ENCODE measurements around the gene HGFAC.

The HGFAC gene

GRCh38 chr4:3481113-3481531 lies 39.4 kb downstream of the HGFAC start:
- no peak overlapping the region for H3K4me3 ChIP-seq (ENCODE audit: low read depth, low read length)
- no peak for TF ChIP-seq CTCF (IDR thresholded peaks at IDR 0.05; ENCODE audit: control insufficient read depth, extremely low read depth, insufficient read depth)
- no peak for DNase-seq (ENCODE audit: low read depth)

- DNase-seq (ENCODE audit: low read depth): no peak
- no peak for TF ChIP-seq CTCF (IDR thresholded peaks at IDR 0.05; ENCODE audit: control insufficient read depth, extremely low read depth, insufficient read depth)
- no peak overlapping the region for H3K4me3 ChIP-seq (ENCODE audit: low read depth, low read length)
Observed at GRCh38 chr4:3481783-3482393, 40.1 kb downstream of the HGFAC start.

GRCh38 chr4:3482707-3483106 lies 40.9 kb downstream of the HGFAC start:
- TF ChIP-seq CTCF (IDR thresholded peaks at IDR 0.05; ENCODE audit: control insufficient read depth, extremely low read depth, insufficient read depth): no peak
- no peak for DNase-seq (ENCODE audit: low read depth)
- H3K4me3 ChIP-seq (ENCODE audit: low read depth, low read length): no peak overlapping the region

- TF ChIP-seq CTCF (IDR thresholded peaks at IDR 0.05; ENCODE audit: control insufficient read depth, extremely low read depth, insufficient read depth): no peak
- no peak for DNase-seq (ENCODE audit: low read depth)
- no peak overlapping the region for H3K4me3 ChIP-seq (ENCODE audit: low read depth, low read length)
Observed at GRCh38 chr4:3483471-3483921, 41.7 kb downstream of the HGFAC start.

- no peak for DNase-seq (ENCODE audit: low read depth)
- H3K4me3 ChIP-seq (ENCODE audit: low read depth, low read length): no peak overlapping the region
- TF ChIP-seq CTCF (IDR thresholded peaks at IDR 0.05; ENCODE audit: control insufficient read depth, extremely low read depth, insufficient read depth): no peak
Observed at GRCh38 chr4:3484057-3484973, 42.5 kb downstream of the HGFAC start.

- H3K4me3 ChIP-seq (ENCODE audit: low read depth, low read length): no peak overlapping the region
- DNase-seq (ENCODE audit: low read depth): no peak
- no peak for TF ChIP-seq CTCF (IDR thresholded peaks at IDR 0.05; ENCODE audit: control insufficient read depth, extremely low read depth, insufficient read depth)
Observed at GRCh38 chr4:3485011-3485791, 43.4 kb downstream of the HGFAC start.

Measured in LNCaP clone FGC (cell line).